ENCODE measurements around the gene RAB34.

GRCh38 chr17:28702026-28702751 lies 15.5 kb downstream of the RAB34 start:
- no peak for TF ChIP-seq POLR2AphosphoS5 (IDR thresholded peaks at IDR 0.05)
- TF ChIP-seq CTCF (IDR thresholded peaks at IDR 0.05): no peak
